HG02610 (cell line): ENCODE data around the gene RPL35.

Experiments
- ATAC-seq: cut with Tn5 transposase; IDR thresholded peaks from one replicate; pipeline ENCODE4 v1.9.1; 2021; ENCODE audit warnings: mild to moderate bottlenecking, moderate library complexity; ENCODE audit not compliant: unreplicated experiment

Gene RPL35

GRCh38 chr9:124828489-124829333, 33.0 kb downstream of the RPL35 start:
- no peak for ATAC-seq

- ATAC-seq = no peak
Observed at GRCh38 chr9:124820698-124821623, 40.8 kb downstream of the RPL35 start.

GRCh38 chr9:124818431-124819281, 43.1 kb downstream of the RPL35 start:
- peak; percentile 55 for ATAC-seq

GRCh38 chr9:124815601-124816000, 46.2 kb downstream of the RPL35 start:
- no peak for ATAC-seq

GRCh38 chr9:124814164-124814535, 47.6 kb downstream of the RPL35 start:
- no peak for ATAC-seq

- no peak for ATAC-seq
Observed at GRCh38 chr9:124813501-124814163, 48.1 kb downstream of the RPL35 start.

- ATAC-seq = no peak
Observed at GRCh38 chr9:124813041-124813440, 48.7 kb downstream of the RPL35 start.

GRCh38 chr9:124812441-124812876, 49.3 kb downstream of the RPL35 start:
- ATAC-seq = no peak

GRCh38 chr9:124810663-124811355, 50.9 kb downstream of the RPL35 start:
- no peak for ATAC-seq

- ATAC-seq = no peak
Observed at GRCh38 chr9:124809741-124810500, 51.8 kb downstream of the RPL35 start.

GRCh38 chr9:124809211-124809610, 52.5 kb downstream of the RPL35 start:
- no peak for ATAC-seq

- no peak for ATAC-seq
Observed at GRCh38 chr9:124808246-124808956, 53.4 kb downstream of the RPL35 start.
